ENCODE results near the gene ARCN1.
A peak's percentile ranks its signal among the peaks of the same experiment; 100 is the strongest.

ARCN1 gene

GRCh38 chr11:118572061-118572980 is at the start of gene ARCN1:
Gene ARCN1 (plus strand): TSS chr11:118572409. CDS start chr11:118572548, 139 bp downstream.
- Mint-ChIP-seq H3K27ac (peak within 1 kb of the TSS; percentile 98), H3K4me1 (peaks cover 47% of the 10 kb centered on the region), H3K36me3 (peaks cover 59% of the 10 kb centered on the region), H3K9me3 (no peaks in the 10 kb centered on the region), H3K4me3 (peak within 1 kb of the TSS; percentile 85)
- ATAC-seq, result peak; percentile 84
- DNase-seq (ENCODE audit: low spot score in 2 of 2), result peak; percentile 54 to 84

- ATAC-seq (no peak), DNase-seq (ENCODE audit: low spot score in 2 of 2) (no peak)
- no peak overlapping the region for H3K4me3 Mint-ChIP-seq
- H3K36me3 Mint-ChIP-seq, result peaks cover 94% of the 10 kb centered on the region
- peaks cover 7% of the 10 kb centered on the region for H3K4me1 Mint-ChIP-seq
- H3K9me3 Mint-ChIP-seq, result no peaks in the 10 kb centered on the region
- H3K27ac Mint-ChIP-seq, result peak overlapping the region; percentile 38
Measured at GRCh38 chr11:118522571-118523072, 49.6 kb upstream of the ARCN1 start.

DNA sequence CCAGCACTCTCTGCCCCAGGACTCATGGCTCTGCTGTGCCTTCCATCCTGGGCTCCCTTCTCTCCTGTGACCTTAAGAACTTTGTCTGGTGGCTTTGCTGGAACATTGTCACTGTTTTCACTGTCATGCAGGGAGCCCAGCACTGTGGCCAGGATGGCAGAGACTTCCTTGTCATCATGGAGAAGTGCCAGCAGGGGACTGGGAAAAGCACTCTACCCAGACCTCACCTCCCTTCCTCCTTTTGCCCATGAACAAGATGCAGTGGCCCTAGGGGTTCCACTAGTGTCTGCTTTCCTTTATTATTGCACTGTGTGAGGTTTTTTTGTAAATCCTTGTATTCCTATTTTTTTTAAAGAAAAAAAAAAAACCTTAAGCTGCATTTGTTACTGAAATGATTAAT is 47.9 kb upstream of the ARCN1 start:
- Mint-ChIP-seq H3K27ac (peak overlapping the region; percentile 60), H3K36me3 (peaks cover 90% of the 10 kb centered on the region), H3K4me3 (no peak overlapping the region), H3K4me1 (peaks cover 18% of the 10 kb centered on the region), H3K9me3 (no peaks in the 10 kb centered on the region)
- ATAC-seq, result no peak
- no peak for DNase-seq (ENCODE audit: low spot score in 2 of 2)

DNA sequence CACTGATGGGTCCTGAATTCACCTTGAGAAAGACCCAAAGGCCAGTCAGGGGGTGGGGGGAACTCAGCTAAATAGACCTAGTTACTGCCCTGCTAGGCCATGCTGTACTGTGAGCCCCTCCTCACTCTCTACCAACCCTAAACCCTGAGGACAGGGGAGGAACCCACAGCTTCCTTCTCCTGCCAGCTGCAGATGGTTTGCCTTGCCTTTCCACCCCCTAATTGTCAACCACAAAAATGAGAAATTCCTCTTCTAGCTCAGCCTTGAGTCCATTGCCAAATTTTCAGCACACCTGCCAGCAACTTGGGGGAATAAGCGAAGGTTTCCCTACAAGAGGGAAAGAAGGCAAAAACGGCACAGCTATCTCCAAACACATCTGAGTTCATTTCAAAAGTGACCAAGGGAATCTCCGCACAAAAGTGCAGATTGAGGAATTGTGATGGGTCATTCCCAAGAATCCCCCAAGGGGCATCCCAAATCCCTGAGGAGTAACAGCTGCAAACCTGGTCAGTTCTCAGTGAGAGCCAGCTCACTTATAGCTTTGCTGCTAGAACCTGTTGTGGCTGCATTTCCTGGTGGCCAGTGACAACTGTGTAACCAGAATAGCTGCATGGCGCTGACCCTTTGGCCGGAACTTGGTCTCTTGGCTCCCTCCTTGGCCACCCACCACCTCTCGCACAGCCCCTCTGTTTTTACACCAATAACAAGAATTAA is 47.3 kb upstream of the ARCN1 start:
- peaks cover 23% of the 10 kb centered on the region for H3K4me1 Mint-ChIP-seq
- peaks cover 88% of the 10 kb centered on the region for H3K36me3 Mint-ChIP-seq
- H3K4me3 Mint-ChIP-seq, result no peak overlapping the region
- no peaks in the 10 kb centered on the region for H3K9me3 Mint-ChIP-seq
- H3K27ac Mint-ChIP-seq, result peak overlapping the region; percentile 60
- no peak for ATAC-seq
- DNase-seq (ENCODE audit: low spot score in 2 of 2), result no peak

DNA sequence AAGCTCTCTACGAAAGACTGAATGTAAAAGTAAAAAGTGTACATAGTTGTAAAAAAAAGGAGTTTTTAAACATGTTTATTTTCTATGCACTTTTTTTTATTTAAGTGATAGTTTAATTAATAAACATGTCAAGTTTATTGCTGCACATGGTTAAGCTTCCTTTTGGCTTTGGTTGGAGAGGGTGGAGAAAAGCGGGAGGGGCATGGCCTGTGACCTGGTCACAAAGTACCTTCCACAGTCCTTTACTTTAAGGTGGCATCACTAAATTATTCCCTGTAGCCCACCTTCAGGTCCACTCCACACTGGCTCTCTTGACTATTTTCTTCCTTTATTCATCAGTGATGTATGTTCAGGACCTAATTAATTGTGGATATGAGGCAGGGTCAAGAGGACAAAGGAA is 45.5 kb upstream of the ARCN1 start:
- no peak overlapping the region for H3K4me3 Mint-ChIP-seq
- ATAC-seq (no peak), DNase-seq (ENCODE audit: low spot score in 2 of 2) (no peak)
- H3K27ac Mint-ChIP-seq, result no peak overlapping the region
- peaks cover 78% of the 10 kb centered on the region for H3K36me3 Mint-ChIP-seq
- peaks cover 32% of the 10 kb centered on the region for H3K4me1 Mint-ChIP-seq
- no peaks in the 10 kb centered on the region for H3K9me3 Mint-ChIP-seq

DNA sequence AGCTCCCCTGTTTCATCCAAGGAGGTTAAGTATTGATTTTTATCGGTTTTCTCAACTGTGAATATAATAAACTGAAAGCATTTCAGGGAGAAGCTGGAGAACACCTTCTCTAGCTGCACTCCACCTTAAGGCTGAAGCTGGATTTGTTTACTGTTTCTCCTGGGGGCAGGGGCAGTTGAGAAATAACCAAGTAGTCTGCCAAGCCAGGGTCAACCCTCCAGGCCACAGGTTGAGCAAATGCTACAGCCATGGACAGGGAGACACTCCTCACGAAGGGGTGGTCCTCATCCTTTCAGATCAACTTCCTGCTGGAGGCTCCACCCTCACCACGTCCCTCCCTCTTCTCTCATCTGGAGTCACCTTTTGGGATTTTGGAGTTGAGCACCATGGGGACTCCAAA is 45.1 kb upstream of the ARCN1 start, which contains the start of gene TTC36:
TSS of gene TTC36 (plus strand) at position 366 of the 400 bp plus-strand sequence. CDS start at position 387, 21 bp downstream.
- H3K4me1 Mint-ChIP-seq, result peaks cover 36% of the 10 kb centered on the region
- ATAC-seq (no peak), DNase-seq (ENCODE audit: low spot score in 2 of 2) (no peak)
- H3K4me3 Mint-ChIP-seq, result no peak within 1 kb of the TSS
- peaks cover 74% of the 10 kb centered on the region for H3K36me3 Mint-ChIP-seq
- H3K27ac Mint-ChIP-seq, result peak within 1 kb of the TSS; percentile 77
- H3K9me3 Mint-ChIP-seq, result no peaks in the 10 kb centered on the region

- ATAC-seq, result no peak
- no peak for DNase-seq (ENCODE audit: low spot score in 2 of 2)
- no peaks in the 10 kb centered on the region for H3K9me3 Mint-ChIP-seq
- H3K27ac Mint-ChIP-seq, result peak overlapping the region; percentile 77
- peaks cover 60% of the 10 kb centered on the region for H3K36me3 Mint-ChIP-seq
- no peak overlapping the region for H3K4me3 Mint-ChIP-seq
- H3K4me1 Mint-ChIP-seq, result peaks cover 39% of the 10 kb centered on the region
Measured at GRCh38 chr11:118528511-118528910, 43.7 kb upstream of the ARCN1 start.

- H3K27ac Mint-ChIP-seq, result peak overlapping the region; percentile 77
- ATAC-seq, result no peak
- no peak for DNase-seq (ENCODE audit: low spot score in 2 of 2)
- peaks cover 48% of the 10 kb centered on the region for H3K36me3 Mint-ChIP-seq
- H3K4me1 Mint-ChIP-seq, result peaks cover 31% of the 10 kb centered on the region
- H3K4me3 Mint-ChIP-seq, result peak overlapping the region; percentile 81
- no peaks in the 10 kb centered on the region for H3K9me3 Mint-ChIP-seq
Measured at GRCh38 chr11:118529584-118530175, 42.5 kb upstream of the ARCN1 start.

DNA sequence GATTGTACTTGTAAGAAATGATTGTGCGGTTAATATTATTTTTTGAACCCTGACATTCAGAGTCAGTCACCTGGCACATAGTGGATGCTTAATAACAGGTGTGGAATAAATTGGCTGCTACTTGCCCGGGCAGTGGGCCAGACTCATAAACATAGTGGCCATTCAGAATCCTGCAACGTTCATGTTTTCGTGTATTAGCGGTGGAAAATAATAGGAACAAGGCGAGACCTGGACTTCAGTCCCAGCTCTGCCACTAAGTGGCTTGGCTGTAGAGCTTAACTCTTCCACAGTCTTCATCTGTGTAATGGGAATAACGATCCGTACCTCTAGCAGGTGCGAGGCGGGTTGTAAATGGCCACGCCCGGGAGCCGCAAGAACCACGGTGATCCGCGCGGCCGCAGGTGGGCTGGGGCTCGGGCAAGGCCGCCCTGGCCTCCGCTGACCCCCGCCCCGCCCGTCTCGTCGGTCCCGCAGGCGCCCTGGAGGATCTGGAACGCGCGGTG is 42.0 kb upstream of the ARCN1 start:
- Mint-ChIP-seq H3K36me3 (peaks cover 43% of the 10 kb centered on the region), H3K4me3 (peak overlapping the region; percentile 81), H3K27ac (peak overlapping the region; percentile 77), H3K4me1 (peaks cover 31% of the 10 kb centered on the region), H3K9me3 (no peaks in the 10 kb centered on the region)
- DNase-seq (ENCODE audit: low spot score in 2 of 2) (no peak), ATAC-seq (no peak)

- peaks cover 31% of the 10 kb centered on the region for H3K4me1 Mint-ChIP-seq
- peak within 1 kb of the TSS; percentile 81 for H3K4me3 Mint-ChIP-seq
- DNase-seq (ENCODE audit: low spot score in 2 of 2), result peak; percentile 62 to 87
- peak; percentile 90 for ATAC-seq
- H3K9me3 Mint-ChIP-seq, result no peaks in the 10 kb centered on the region
- peak within 1 kb of the TSS; percentile 77 for H3K27ac Mint-ChIP-seq
- peaks cover 37% of the 10 kb centered on the region for H3K36me3 Mint-ChIP-seq
Measured at GRCh38 chr11:118530683-118531596, 41.3 kb upstream of the ARCN1 start, which contains the start of gene TMEM25. Gene TMEM25 (plus strand): TSS chr11:118531192. CDS start chr11:118531802, 610 bp downstream.

GRCh38 chr11:118531597-118532084 is 40.6 kb upstream of the ARCN1 start:
- Mint-ChIP-seq H3K27ac (peak overlapping the region; percentile 71), H3K36me3 (peaks cover 32% of the 10 kb centered on the region), H3K4me3 (peak overlapping the region; percentile 81), H3K9me3 (no peaks in the 10 kb centered on the region), H3K4me1 (peaks cover 31% of the 10 kb centered on the region)
- ATAC-seq (no peak), DNase-seq (ENCODE audit: low spot score in 2 of 2) (no peak)

DNA sequence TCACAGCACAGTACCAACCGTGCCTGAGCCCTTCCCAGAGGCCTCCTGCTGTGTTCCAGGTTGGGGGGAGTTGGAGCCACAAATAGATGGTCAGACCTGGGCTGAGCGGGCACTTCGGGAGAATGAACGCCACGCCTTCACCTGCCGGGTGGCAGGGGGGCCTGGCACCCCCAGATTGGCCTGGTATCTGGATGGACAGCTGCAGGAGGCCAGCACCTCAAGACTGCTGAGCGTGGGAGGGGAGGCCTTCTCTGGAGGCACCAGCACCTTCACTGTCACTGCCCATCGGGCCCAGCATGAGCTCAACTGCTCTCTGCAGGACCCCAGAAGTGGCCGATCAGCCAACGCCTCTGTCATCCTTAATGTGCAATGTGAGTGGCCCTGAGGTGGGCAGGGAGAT is 40.1 kb upstream of the ARCN1 start:
- ATAC-seq, result no peak
- Mint-ChIP-seq H3K36me3 (peaks cover 29% of the 10 kb centered on the region), H3K4me3 (peak overlapping the region; percentile 81), H3K9me3 (no peaks in the 10 kb centered on the region), H3K4me1 (peaks cover 31% of the 10 kb centered on the region), H3K27ac (peak overlapping the region; percentile 71)
- no peak for DNase-seq (ENCODE audit: low spot score in 2 of 2)

DNA sequence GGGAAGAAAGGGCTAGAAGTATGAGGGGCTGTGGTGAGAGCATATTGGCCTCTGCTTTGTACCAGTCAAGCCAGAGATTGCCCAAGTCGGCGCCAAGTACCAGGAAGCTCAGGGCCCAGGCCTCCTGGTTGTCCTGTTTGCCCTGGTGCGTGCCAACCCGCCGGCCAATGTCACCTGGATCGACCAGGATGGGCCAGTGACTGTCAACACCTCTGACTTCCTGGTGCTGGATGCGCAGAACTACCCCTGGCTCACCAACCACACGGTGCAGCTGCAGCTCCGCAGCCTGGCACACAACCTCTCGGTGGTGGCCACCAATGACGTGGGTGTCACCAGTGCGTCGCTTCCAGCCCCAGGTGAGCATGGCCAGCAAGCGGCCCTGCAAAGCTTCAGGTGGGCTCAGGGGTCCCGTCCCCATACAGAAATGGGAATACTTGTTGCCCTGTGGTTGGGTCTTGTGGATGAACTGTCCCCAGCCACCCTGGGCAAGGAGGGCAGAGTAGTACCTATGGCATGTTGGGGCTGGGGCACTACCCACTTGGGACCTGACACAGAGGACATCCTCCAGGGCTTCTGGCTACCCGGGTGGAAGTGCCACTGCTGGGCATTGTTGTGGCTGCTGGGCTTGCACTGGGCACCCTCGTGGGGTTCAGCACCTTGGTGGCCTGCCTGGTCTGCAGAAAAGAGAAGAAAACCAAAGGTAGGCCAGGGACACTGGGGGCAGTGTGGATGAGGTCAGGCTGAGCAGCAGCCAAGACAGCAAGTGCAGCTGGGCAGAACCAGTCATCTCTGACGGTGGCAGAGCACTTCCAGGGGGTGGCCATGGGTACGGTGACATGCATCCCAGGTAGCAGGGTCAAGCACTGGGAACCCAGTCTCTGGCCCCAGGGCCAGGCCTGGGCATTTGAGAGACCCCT is 39.1 kb upstream of the ARCN1 start:
- DNase-seq (ENCODE audit: low spot score in 2 of 2) (no peak), ATAC-seq (no peak)
- Mint-ChIP-seq H3K4me1 (peaks cover 31% of the 10 kb centered on the region), H3K9me3 (no peaks in the 10 kb centered on the region), H3K27ac (no peak overlapping the region), H3K36me3 (peaks cover 23% of the 10 kb centered on the region), H3K4me3 (no peak overlapping the region)

Measured in stimulated activated effector memory CD8-positive, alpha-beta T cell treated with anti-CD3 and anti-CD28 coated beads, Interleukin-12 subunit alpha, Interleukin-12 subunit beta, amount 100 ng/mL, for 72 hours (primary cell).